WI38 (cell line): ENCODE data around the gene RGS19.

Experiments used
- H3K4me3 ChIP-seq: 2 replicates; pipeline ENCODE4 v1.5.1; 2011; ENCODE audit warnings: low read depth, mild to moderate bottlenecking, control low read depth, low read length
- TF ChIP-seq, protein P1 (sequence below): IDR thresholded peaks from 2 replicates; pipeline ENCODE4 v1.5.1; 2012; ENCODE audit warnings: low read depth, mild to moderate bottlenecking, control low read depth, low read length

RGS19 gene

DNA sequence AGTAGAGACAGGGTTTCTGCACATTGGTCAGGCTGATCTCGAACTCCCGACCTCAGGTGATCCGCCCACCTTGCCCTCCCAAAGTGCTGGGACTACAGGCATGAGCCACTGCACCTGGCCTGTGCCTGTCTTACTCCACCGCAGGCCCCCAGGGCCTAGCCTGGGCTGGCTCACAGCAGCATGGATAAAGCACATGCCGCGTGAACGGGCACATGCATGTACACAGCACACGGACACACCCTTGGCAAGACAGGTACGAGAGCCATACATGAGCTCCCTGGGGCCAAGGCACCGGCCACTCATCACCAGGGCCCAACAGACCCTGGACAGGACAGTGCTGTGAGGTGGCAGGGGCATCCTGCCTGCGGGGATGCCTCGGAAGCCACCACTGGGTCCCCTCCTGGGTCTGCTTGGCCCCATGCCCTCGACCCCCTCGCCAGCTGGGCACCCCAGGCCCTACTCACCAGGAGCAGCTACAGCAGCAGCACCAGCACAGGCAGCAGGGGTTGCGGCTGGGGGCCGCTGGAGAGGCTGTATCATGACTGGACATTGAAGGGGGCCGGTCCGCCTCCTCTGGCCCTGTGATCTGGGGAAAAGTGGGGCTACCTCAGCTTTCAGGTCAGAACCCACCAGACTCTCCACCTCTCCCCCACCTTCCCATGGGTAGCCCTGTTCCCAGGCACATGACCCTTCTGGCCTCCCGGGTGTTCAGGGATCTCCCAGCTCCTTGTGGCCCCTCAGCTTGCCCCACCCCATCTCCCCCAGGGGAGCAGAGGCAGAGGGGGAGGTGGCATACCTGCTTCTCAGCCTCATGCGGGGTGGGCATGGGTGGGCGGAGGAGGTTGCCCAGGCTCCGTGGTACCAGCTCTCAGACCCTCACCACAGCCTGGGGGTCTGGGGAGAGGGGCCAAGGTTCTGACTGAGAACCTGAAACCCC, 3.0 kb downstream of the RGS19 start:
- TF ChIP-seq, protein P1, sequence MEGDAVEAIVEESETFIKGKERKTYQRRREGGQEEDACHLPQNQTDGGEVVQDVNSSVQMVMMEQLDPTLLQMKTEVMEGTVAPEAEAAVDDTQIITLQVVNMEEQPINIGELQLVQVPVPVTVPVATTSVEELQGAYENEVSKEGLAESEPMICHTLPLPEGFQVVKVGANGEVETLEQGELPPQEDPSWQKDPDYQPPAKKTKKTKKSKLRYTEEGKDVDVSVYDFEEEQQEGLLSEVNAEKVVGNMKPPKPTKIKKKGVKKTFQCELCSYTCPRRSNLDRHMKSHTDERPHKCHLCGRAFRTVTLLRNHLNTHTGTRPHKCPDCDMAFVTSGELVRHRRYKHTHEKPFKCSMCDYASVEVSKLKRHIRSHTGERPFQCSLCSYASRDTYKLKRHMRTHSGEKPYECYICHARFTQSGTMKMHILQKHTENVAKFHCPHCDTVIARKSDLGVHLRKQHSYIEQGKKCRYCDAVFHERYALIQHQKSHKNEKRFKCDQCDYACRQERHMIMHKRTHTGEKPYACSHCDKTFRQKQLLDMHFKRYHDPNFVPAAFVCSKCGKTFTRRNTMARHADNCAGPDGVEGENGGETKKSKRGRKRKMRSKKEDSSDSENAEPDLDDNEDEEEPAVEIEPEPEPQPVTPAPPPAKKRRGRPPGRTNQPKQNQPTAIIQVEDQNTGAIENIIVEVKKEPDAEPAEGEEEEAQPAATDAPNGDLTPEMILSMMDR = no peak
- H3K4me3 ChIP-seq = no peak overlapping the region

DNA sequence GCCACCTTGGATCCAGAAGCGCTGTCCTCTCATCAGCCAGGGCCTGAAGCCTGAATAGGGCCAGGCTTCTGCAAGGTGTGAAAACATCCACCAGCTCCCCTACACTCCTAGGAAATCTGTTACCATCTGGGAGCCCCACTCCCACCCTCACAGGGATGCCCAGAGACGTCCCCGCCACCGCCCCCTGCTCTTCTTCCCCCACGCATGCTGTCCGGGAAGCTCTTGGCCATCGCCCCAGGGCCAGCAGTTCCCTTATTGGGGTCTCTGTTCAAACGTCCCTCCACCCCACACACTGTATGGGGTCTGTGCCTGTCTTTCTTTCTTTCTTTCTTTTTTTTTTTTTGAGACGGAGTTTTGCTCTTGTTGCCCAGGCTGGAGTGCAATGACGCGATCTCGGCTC, 3.8 kb downstream of the RGS19 start:
- H3K4me3 ChIP-seq = no peak overlapping the region
- TF ChIP-seq, protein P1 = no peak

GRCh38 chr20:64074963-64075362, 4.4 kb downstream of the RGS19 start:
- TF ChIP-seq, protein P1 = no peak
- H3K4me3 ChIP-seq = no peak overlapping the region

DNA sequence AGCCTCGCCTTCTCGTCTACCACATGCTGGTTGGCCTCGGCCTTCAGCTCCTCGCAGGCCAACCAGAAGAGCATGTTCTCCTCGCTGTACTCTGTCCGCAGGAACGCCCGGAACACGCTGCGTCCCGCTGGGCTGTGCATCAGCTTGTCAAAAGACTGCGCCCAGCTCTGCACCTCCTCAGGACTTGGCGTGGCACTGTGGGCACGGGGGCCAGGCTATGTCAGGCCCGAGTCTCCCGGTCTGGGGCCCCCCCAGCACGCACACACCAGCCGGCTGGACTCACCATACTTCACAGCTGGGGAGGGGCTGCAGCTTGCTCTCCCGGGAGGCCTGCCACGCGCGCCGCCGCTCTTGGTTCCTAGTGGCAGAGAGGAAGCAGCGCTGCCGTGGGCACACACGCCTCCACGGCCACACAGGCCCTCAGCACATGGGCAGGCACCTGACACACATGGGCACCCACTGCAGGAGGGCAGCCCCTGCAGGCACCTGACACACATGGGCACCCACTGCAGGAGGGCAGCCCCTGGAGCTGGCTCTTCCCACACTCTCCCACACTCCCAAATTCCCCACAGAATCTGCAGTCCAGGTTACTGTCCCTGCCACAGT, 5.0 kb downstream of the RGS19 start:
- no peak overlapping the region for H3K4me3 ChIP-seq
- TF ChIP-seq, protein P1 = no peak

GRCh38 chr20:64073476-64074183, 5.7 kb downstream of the RGS19 start:
- H3K4me3 ChIP-seq = no peak overlapping the region
- TF ChIP-seq, protein P1 = no peak

DNA sequence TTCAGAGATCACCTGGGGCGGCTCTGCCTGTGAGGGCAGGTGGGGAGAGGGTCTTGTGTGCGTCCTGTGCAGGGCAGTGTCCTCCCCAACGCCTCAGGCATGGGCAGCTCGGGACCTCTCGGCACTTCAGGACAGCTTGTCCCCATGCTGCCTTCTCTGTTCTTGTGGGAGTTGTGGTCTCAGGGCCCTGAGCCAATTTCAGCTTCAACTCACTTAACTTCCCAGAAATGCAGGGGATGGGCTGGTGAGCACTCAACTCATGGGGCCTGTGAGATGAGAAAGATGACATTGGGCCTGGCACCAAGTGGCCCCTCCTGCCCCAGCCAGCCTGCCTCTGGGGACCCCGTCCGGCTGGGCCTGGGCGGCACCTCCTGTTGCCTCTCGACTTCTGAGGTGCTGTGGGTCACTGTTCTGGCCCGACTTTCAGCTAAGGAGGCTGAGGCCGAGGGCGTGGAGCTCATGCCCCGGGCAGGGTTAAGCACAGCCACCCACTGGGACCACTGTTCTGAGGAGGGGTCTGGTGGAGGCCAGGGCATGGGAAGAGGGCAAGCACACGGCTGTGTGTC, 6.7 kb downstream of the RGS19 start:
- H3K4me3 ChIP-seq = no peak overlapping the region
- TF ChIP-seq, protein P1 = no peak
